Measurements from ENCODE around the gene HDAC2. TPM values are rescaled to one million over a fixed set of nuclear protein-coding genes. Genes with fewer than 3 reads are reported as not detected.

Gene HDAC2
- total and polyA plus RNA-seq, 2 of the 13 experiments (the other 11 are each of a cell fraction or from before 2014, with no cell fraction given) = 99.6 to 114 TPM

- 0 out of 2 replicates have a peak, but pooled peaks have one; percentile 61 for TF ChIP-seq MAF1 (CRISPR knock-in tag; IDR thresholded peaks at IDR 0.05; ENCODE audit: borderline replicate concordance)
- peak; percentile 85 for TF ChIP-seq SAFB2 (CRISPR knock-in tag; IDR thresholded peaks at IDR 0.05; ENCODE audit: borderline replicate concordance, low read depth)
- peak; percentile 86 for TF ChIP-seq RXRB (CRISPR knock-in tag; IDR thresholded peaks at IDR 0.05; ENCODE audit: borderline replicate concordance)
- TF ChIP-seq ZBTB20 (CRISPR knock-in tag; IDR thresholded peaks at IDR 0.05; ENCODE audit: borderline replicate concordance, low read depth) = peak; percentile 68; the same call in 1 of the 2 replicates
- peak; percentile 94 for TF ChIP-seq ZNF318 (CRISPR knock-in tag; IDR thresholded peaks at IDR 0.05)
- TF ChIP-seq ZIK1 (CRISPR knock-in tag; IDR thresholded peaks at IDR 0.05; ENCODE audit: borderline replicate concordance, low read depth) = peak; percentile 100
- peak; percentile 66; the same call in 1 of the 2 replicates for TF ChIP-seq ZFP1 (CRISPR knock-in tag; IDR thresholded peaks at IDR 0.05)
- TF ChIP-seq DPF2 (CRISPR knock-in tag; IDR thresholded peaks at IDR 0.05; ENCODE audit: borderline replicate concordance, low read depth) = 0 out of 2 replicates have a peak, but pooled peaks have one; percentile 20
- peak; percentile 72; the same call in 1 of the 2 replicates for TF ChIP-seq ZNF335 (CRISPR knock-in tag; IDR thresholded peaks at IDR 0.05)
- peak; percentile 95 for TF ChIP-seq ZSCAN9 (CRISPR knock-in tag; IDR thresholded peaks at IDR 0.05; ENCODE audit: borderline replicate concordance)
- TF ChIP-seq NFIB (CRISPR knock-in tag; IDR thresholded peaks at IDR 0.05; ENCODE audit: borderline replicate concordance) = peak; percentile 82; the same call in 1 of the 2 replicates
- peak; percentile 97 for TF ChIP-seq ERF (CRISPR knock-in tag; IDR thresholded peaks at IDR 0.05)
- TF ChIP-seq NFE2L1 (CRISPR knock-in tag; IDR thresholded peaks at IDR 0.05; ENCODE audit: borderline replicate concordance) = peak; percentile 88
- TF ChIP-seq ZNF772 (CRISPR knock-in tag; IDR thresholded peaks at IDR 0.05) = peak; percentile 88
- peak; percentile 63; the same call in 1 of the 2 replicates for TF ChIP-seq RCOR2 (CRISPR knock-in tag; IDR thresholded peaks at IDR 0.05)
- peak; percentile 84; the same call in 1 of the 2 replicates for TF ChIP-seq WIZ (CRISPR knock-in tag; IDR thresholded peaks at IDR 0.05)
- no peak for TF ChIP-seq HNRNPL (IDR thresholded peaks at IDR 0.05; ENCODE audit: low read depth, low read length)
- TF ChIP-seq ZBTB37 (CRISPR knock-in tag; IDR thresholded peaks at IDR 0.05) = no peak
- TF ChIP-seq ETV5 (CRISPR knock-in tag; IDR thresholded peaks at IDR 0.05; ENCODE audit: borderline replicate concordance) = peak; percentile 64
- no peak for TF ChIP-seq CEBPB (IDR thresholded peaks at IDR 0.05; ENCODE audit: borderline replicate concordance, low read depth, low read length)
Observed at GRCh38 chr6:113970805-113971676, at the start of gene HDAC2 (continued).
